CD4-positive, alpha-beta T cell (primary cell): Measurements from ENCODE around the gene CDK3. TPM values are rescaled to one million over a fixed set of nuclear protein-coding genes. Genes with fewer than 3 reads are reported as not detected.

Experiments
- ATAC-seq: fragments of 200-7000 bp; cut with Tn5 transposase; one replicate; pipeline ENCODE4 v1.10.0; 2022; ENCODE audit warnings: mild to moderate bottlenecking; ENCODE audit not compliant: poor library complexity
- CTCF ChIA-PET: fragments of 350-600 bp; sonication (Branson Sonifier 250); formaldehyde crosslinking; loops from one replicate; lab custom pipeline; 2021; ENCODE audit warnings: antibody characterized with exemption, inconsistent platforms; lab: Charles Lee
- POLR2A ChIA-PET: fragments of 350-600 bp; sonication (Branson Sonifier 250); formaldehyde crosslinking; loops from one replicate; lab custom pipeline; 2021; ENCODE audit warnings: antibody characterized with exemption, inconsistent platforms; lab: Charles Lee
- DNase-seq, 14 experiments: peaks; one replicate each; pipeline ENCODE4 v3.0.0-alpha.2; 2013 to 2020; ENCODE audit warnings: mixed read lengths in 2 of 14
- H3K27ac ChIP-seq, 2 donors: one replicate each; pipeline versions ENCODE4 v1.5.1 to v1.7.0; 2013; ENCODE audit warnings: low read length in 2 of 2, low read depth in 1 of 2, mild to moderate bottlenecking in 1 of 2
- H3K27me3 ChIP-seq, 2 experiments: 1 replicate in 1 of 2; 2 replicates in 1 of 2; pipeline versions ENCODE4 v1.6.1 to v1.7.0; 2013; ENCODE audit warnings: low read length in 2 of 2, control low read depth in 1 of 2, mild to moderate bottlenecking in 1 of 2, moderate library complexity in 1 of 2; ENCODE audit not compliant: insufficient read depth in 2 of 2, control insufficient read depth in 1 of 2
- H3K36me3 ChIP-seq: one replicate; pipeline ENCODE4 v1.6.1; 2013; ENCODE audit warnings: low read length, control low read depth; ENCODE audit not compliant: insufficient read depth
- H3K4me1 ChIP-seq: one replicate; pipeline ENCODE4 v1.6.1; 2013; ENCODE audit warnings: low read length, control low read depth; ENCODE audit not compliant: insufficient read depth
- H3K4me3 ChIP-seq: one replicate; pipeline ENCODE4 v1.5.1; 2013; ENCODE audit warnings: mild to moderate bottlenecking, low read length, moderate library complexity
- H3K9me3 ChIP-seq, 2 experiments: 1 replicate in 1 of 2; 2 replicates in 1 of 2; pipeline versions ENCODE4 v1.6.1 to v1.7.0; 2013; ENCODE audit warnings: low read length in 2 of 2, mild to moderate bottlenecking in 2 of 2, control low read depth in 1 of 2, moderate library complexity in 1 of 2; ENCODE audit not compliant: control insufficient read depth in 1 of 2, insufficient read depth in 1 of 2
- H3K27ac Mint-ChIP-seq: one replicate; pipeline ENCODE4 v1.8.0; 2020; ENCODE audit warnings: mixed read lengths
- H3K27me3 Mint-ChIP-seq: one replicate; pipeline ENCODE4 v1.8.0; 2021; ENCODE audit warnings: mixed read lengths
- H3K36me3 Mint-ChIP-seq: one replicate; pipeline ENCODE4 v1.8.0; 2021; ENCODE audit warnings: low read depth, mixed read lengths
- H3K4me1 Mint-ChIP-seq: one replicate; pipeline ENCODE4 v1.8.0; 2021; ENCODE audit warnings: low read depth, mixed read lengths
- H3K4me3 Mint-ChIP-seq: one replicate; pipeline ENCODE4 v1.8.0; 2020; ENCODE audit warnings: mild to moderate bottlenecking, mixed read lengths
- H3K9me3 Mint-ChIP-seq: one replicate; pipeline ENCODE4 v1.8.0; 2020; ENCODE audit warnings: mixed read lengths
- intact Hi-C, 2 experiments: fragments of 100-400 bp; cut with DNase I in 1 of 2; cut with micrococcal nuclease in 1 of 2; formaldehyde crosslinking; loops; one replicate each; pipeline versions ENCODE4 v1.15.1 to v1.9.0; 2023 to 2025; cut with DNase I, micrococcal nuclease
- total RNA-seq, 174 experiments: library from RNA in 2 of 174; stranded (reverse) in 2 of 174; gene quantifications; one replicate each; pipeline ENCODE4 v1.2.3 and lab custom pipeline; 2021 to 2026
- TF ChIP-seq, protein P1 (sequence below): fragments of 200-600 bp; IDR thresholded peaks from one replicate; pipeline ENCODE4 v1.8.0; 2022; ENCODE audit warnings: antibody characterized with exemption, mild to moderate bottlenecking

The CDK3 gene
- total RNA-seq, 2 experiments from 2014 or later: 3.9 to 4.9 TPM

DNA sequence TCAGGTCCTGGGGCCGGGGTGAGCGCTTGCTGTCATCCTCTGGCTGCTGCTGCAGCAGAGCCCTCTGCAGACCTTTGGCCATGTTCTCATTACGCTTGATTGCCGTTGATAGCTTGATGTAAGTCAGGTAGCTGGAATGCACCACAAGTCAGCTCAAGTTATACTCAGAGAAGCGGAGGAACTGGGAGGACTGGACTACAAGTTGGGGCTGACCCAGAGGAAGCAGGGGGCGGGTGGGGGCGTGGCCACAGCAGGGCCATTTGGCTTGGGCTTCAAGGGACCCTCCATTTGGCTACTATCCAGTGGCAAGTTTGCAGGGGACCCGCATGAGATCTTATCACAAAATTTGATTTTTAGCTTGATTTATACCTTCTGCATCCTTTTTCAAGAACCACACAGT is 45.4 kb downstream of the CDK3 start:
- Mint-ChIP-seq H3K36me3 (peaks cover 93% of the 10 kb centered on the region), H3K4me1 (peaks cover 18% of the 10 kb centered on the region), H3K27ac (no peak overlapping the region), H3K9me3 (no peaks in the 10 kb centered on the region), H3K27me3 (no peaks in the 10 kb centered on the region), H3K4me3 (no peak overlapping the region)
- ChIA-PET POLR2A (no interaction called here), CTCF (no interaction called here)
- DNase-seq (no peak), ATAC-seq (no peak)
- TF ChIP-seq, protein P1, sequence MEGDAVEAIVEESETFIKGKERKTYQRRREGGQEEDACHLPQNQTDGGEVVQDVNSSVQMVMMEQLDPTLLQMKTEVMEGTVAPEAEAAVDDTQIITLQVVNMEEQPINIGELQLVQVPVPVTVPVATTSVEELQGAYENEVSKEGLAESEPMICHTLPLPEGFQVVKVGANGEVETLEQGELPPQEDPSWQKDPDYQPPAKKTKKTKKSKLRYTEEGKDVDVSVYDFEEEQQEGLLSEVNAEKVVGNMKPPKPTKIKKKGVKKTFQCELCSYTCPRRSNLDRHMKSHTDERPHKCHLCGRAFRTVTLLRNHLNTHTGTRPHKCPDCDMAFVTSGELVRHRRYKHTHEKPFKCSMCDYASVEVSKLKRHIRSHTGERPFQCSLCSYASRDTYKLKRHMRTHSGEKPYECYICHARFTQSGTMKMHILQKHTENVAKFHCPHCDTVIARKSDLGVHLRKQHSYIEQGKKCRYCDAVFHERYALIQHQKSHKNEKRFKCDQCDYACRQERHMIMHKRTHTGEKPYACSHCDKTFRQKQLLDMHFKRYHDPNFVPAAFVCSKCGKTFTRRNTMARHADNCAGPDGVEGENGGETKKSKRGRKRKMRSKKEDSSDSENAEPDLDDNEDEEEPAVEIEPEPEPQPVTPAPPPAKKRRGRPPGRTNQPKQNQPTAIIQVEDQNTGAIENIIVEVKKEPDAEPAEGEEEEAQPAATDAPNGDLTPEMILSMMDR: no peak
- intact Hi-C loops: no loop called here
- Histone ChIP-seq H3K36me3 (peaks cover 95% of the 10 kb centered on the region), H3K4me1 (no peaks in the 10 kb centered on the region), H3K27ac (no peak overlapping the region), H3K9me3 (no peaks in the 10 kb centered on the region), H3K27me3 (no peaks in the 10 kb centered on the region), H3K4me3 (no peak overlapping the region)

- intact Hi-C loops: no loop called here
- no peaks in the 10 kb centered on the region for H3K27me3 ChIP-seq
- H3K36me3 ChIP-seq: peaks cover 93% of the 10 kb centered on the region
- no peaks in the 10 kb centered on the region for H3K4me1 ChIP-seq
- ATAC-seq (no peak), DNase-seq (no peak)
- H3K27ac ChIP-seq: no peak overlapping the region
- TF ChIP-seq, protein P1: no peak
- peak overlapping the region; percentile 59 for H3K27ac Mint-ChIP-seq
- H3K36me3 Mint-ChIP-seq: peaks cover 87% of the 10 kb centered on the region
- H3K4me1 Mint-ChIP-seq: peaks cover 18% of the 10 kb centered on the region
- ChIA-PET CTCF (no interaction called here), POLR2A (no interaction called here)
- no peak overlapping the region for H3K4me3 ChIP-seq
- no peak overlapping the region for H3K4me3 Mint-ChIP-seq
- no peaks in the 10 kb centered on the region for H3K27me3 Mint-ChIP-seq
- no peaks in the 10 kb centered on the region for H3K9me3 ChIP-seq
- H3K9me3 Mint-ChIP-seq: no peaks in the 10 kb centered on the region
Measured at GRCh38 chr17:76048025-76048605, 47.5 kb downstream of the CDK3 start.

DNA sequence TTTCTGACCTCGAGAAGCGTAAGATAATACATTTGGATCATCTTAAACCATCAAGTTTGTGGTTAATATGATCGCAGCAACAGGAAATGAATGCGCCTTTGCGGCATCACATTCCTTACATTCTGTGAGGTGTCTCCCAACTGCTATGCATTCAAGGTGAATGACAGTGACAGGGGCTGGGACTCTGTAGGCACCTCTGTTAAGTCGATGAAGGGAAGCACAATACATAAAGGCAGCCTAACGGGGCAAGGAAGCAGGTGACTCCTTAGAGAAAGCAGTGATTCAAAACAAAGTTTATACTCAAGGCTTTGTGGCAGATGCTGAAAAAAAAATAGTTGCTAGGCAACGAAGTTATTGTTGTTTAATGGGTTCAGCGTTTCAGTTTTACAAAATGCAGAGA is 48.1 kb downstream of the CDK3 start:
- peak in 3 of 14 experiments; percentile 32 to 52 (median 39) for DNase-seq
- Mint-ChIP-seq H3K9me3 (no peaks in the 10 kb centered on the region), H3K27ac (peak overlapping the region; percentile 59), H3K27me3 (no peaks in the 10 kb centered on the region), H3K36me3 (peaks cover 87% of the 10 kb centered on the region), H3K4me1 (peaks cover 18% of the 10 kb centered on the region), H3K4me3 (no peak overlapping the region)
- ATAC-seq: peak; percentile 84
- Histone ChIP-seq H3K27me3 (no peaks in the 10 kb centered on the region), H3K4me3 (no peak overlapping the region), H3K36me3 (peaks cover 93% of the 10 kb centered on the region), H3K9me3 (no peaks in the 10 kb centered on the region), H3K4me1 (no peaks in the 10 kb centered on the region), H3K27ac (no peak overlapping the region)
- intact Hi-C loops: no loop called here
- TF ChIP-seq, protein P1: no peak
- ChIA-PET CTCF (interaction anchor here (1.0 kb wide), 1 partner anchor 35 kb away, joined by 3 read pairs; no protein-coding TSS in a partner anchor), POLR2A (interaction anchor here (1.3 kb wide), 1 partner anchor 15 kb away, joined by 5 read pairs; no protein-coding TSS in a partner anchor)
